KMS-11 (cell line): ENCODE results near the gene THAP8.
"Not testable (repeated sequence)": the region's sequence is repeated elsewhere in the genome, so short reads cannot be mapped to it uniquely, and the experiment has no call there.

Source experiments
- H2AFZ ChIP-seq: fragments of 200-600 bp; sonication (generic); 2 replicates; pipeline ENCODE4 v1.6.1; 2016; ENCODE audit warnings: antibody characterized with exemption, mixed run types, low read depth
- H3K27ac ChIP-seq: fragments of 200-600 bp; sonication (generic); 2 replicates; pipeline ENCODE4 v1.6.1; 2016; ENCODE audit warnings: mild to moderate bottlenecking, mixed run types
- H3K27me3 ChIP-seq: fragments of 200-600 bp; sonication (generic); 2 replicates; pipeline ENCODE4 v1.6.1; 2017; ENCODE audit warnings: mild to moderate bottlenecking, low read depth, mixed run types, moderate library complexity; ENCODE audit not compliant: insufficient read depth
- H3K36me3 ChIP-seq: fragments of 200-600 bp; sonication (generic); 2 replicates; pipeline ENCODE4 v1.6.1; 2017; ENCODE audit warnings: mild to moderate bottlenecking, mixed run types; ENCODE audit not compliant: insufficient read depth
- H3K4me1 ChIP-seq: fragments of 200-600 bp; sonication (generic); 2 replicates; pipeline ENCODE4 v1.6.1; 2016; ENCODE audit warnings: mild to moderate bottlenecking, low read depth, mixed run types; ENCODE audit not compliant: poor library complexity, severe bottlenecking
- H3K4me2 ChIP-seq: fragments of 200-600 bp; sonication (generic); 2 replicates; pipeline ENCODE4 v1.7.0; 2016; ENCODE audit warnings: mild to moderate bottlenecking, mixed run types
- H3K4me3 ChIP-seq: fragments of 200-600 bp; sonication (generic); IDR thresholded peaks from 2 replicates; pipeline ENCODE4 v1.6.1; 2017; ENCODE audit warnings: low read depth, low read length, mixed read lengths; ENCODE audit not compliant: insufficient read depth
- H3K79me2 ChIP-seq: fragments of 200-600 bp; sonication (generic); 2 replicates; pipeline ENCODE4 v1.6.1; 2016; ENCODE audit warnings: low read depth, mixed run types; ENCODE audit not compliant: insufficient read depth
- H3K9ac ChIP-seq: fragments of 200-600 bp; sonication (generic); 2 replicates; pipeline ENCODE4 v1.6.1; 2016; ENCODE audit warnings: mild to moderate bottlenecking, mixed run types
- H4K20me1 ChIP-seq: fragments of 200-600 bp; sonication (generic); 2 replicates; pipeline ENCODE4 v1.6.1; 2016; ENCODE audit warnings: mild to moderate bottlenecking, mixed run types; ENCODE audit not compliant: insufficient read depth
- TF ChIP-seq, protein P1 (sequence below): fragments of 200-600 bp; sonication (generic); conservative IDR thresholded peaks from 2 replicates; pipeline ENCODE4 v1.6.1; 2017; ENCODE audit warnings: low read depth, mild to moderate bottlenecking, antibody characterized with exemption, low read length, moderate library complexity, mixed read lengths

Gene THAP8

DNA sequence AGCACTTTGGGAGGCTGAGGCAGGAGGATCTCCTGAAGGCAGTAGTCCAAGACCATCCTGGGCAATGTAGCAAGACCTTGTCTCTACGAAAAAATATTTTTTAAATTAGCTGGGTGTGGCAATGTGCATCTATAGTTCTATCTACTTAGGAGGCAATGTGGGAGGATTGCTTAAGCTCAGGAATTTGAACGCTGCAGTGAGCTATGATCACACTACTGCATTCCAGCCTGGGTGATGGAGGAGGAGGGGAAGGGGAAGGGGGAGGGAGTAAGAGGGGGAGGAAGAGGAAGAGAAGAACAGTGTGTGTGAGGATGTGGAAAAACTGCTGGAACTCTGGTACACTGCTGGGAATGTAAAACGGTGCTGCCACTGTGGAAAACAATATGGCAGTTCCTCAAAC is 12.3 kb downstream of the THAP8 start:
- Histone ChIP-seq H3K27ac (no peak overlapping the region), H3K4me2 (no peak overlapping the region), H3K36me3 (no peaks in the 10 kb centered on the region), H3K27me3 (no peaks in the 10 kb centered on the region), H3K4me3 (no peak overlapping the region), H3K4me1 (no peaks in the 10 kb centered on the region), H3K9ac (no peak overlapping the region), H4K20me1 (no peaks in the 10 kb centered on the region), H2AFZ (no peak overlapping the region), H3K79me2 (no peaks in the 10 kb centered on the region)
- TF ChIP-seq, protein P1, sequence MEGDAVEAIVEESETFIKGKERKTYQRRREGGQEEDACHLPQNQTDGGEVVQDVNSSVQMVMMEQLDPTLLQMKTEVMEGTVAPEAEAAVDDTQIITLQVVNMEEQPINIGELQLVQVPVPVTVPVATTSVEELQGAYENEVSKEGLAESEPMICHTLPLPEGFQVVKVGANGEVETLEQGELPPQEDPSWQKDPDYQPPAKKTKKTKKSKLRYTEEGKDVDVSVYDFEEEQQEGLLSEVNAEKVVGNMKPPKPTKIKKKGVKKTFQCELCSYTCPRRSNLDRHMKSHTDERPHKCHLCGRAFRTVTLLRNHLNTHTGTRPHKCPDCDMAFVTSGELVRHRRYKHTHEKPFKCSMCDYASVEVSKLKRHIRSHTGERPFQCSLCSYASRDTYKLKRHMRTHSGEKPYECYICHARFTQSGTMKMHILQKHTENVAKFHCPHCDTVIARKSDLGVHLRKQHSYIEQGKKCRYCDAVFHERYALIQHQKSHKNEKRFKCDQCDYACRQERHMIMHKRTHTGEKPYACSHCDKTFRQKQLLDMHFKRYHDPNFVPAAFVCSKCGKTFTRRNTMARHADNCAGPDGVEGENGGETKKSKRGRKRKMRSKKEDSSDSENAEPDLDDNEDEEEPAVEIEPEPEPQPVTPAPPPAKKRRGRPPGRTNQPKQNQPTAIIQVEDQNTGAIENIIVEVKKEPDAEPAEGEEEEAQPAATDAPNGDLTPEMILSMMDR, result no peak

DNA sequence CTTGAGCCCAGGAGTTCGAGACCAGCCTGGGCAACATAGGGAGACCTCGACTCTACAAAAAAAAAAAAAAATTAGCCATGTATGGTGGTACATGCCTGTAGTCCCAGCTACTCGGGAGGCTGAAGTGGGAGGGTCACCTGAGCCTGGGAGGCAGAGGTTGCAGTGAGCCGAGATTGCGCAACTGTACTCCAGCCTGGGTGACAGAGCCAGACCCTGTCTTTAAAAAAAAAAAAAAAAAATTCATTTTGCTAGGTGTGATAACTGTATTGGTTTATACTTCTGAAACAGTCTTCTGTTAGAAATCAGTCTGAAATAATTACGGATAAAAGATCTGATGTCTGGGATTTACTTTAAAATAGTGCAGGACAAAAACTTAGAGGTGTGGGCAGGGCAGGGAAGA is 13.0 kb downstream of the THAP8 start:
- not testable (repeated sequence) for H3K27me3 ChIP-seq, H3K9ac ChIP-seq, H3K36me3 ChIP-seq, H2AFZ ChIP-seq, H4K20me1 ChIP-seq, H3K4me1 ChIP-seq, H3K79me2 ChIP-seq, H3K4me3 ChIP-seq, H3K4me2 ChIP-seq, H3K27ac ChIP-seq

DNA sequence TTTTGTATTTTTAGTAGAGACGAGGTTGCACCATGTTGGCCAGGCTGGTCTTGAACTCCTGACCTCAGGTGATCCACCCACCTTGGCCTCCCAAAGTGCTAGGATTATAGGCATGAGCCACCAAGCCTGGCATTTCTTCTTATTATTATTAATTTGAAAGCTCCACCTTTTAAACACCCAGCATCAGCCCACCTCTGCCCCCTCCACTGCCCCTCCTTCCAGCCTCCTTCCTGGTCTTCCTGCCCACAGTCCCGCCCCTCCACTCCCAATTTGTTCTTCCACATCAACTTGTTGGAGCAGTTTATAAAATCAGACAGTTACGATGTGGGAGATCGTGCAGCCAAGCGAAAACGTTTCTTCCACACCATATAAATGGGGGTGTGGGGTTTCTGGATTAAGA is 13.6 kb downstream of the THAP8 start:
- Histone ChIP-seq H3K27me3 (no peaks in the 10 kb centered on the region), H3K4me1 (no peaks in the 10 kb centered on the region)

DNA sequence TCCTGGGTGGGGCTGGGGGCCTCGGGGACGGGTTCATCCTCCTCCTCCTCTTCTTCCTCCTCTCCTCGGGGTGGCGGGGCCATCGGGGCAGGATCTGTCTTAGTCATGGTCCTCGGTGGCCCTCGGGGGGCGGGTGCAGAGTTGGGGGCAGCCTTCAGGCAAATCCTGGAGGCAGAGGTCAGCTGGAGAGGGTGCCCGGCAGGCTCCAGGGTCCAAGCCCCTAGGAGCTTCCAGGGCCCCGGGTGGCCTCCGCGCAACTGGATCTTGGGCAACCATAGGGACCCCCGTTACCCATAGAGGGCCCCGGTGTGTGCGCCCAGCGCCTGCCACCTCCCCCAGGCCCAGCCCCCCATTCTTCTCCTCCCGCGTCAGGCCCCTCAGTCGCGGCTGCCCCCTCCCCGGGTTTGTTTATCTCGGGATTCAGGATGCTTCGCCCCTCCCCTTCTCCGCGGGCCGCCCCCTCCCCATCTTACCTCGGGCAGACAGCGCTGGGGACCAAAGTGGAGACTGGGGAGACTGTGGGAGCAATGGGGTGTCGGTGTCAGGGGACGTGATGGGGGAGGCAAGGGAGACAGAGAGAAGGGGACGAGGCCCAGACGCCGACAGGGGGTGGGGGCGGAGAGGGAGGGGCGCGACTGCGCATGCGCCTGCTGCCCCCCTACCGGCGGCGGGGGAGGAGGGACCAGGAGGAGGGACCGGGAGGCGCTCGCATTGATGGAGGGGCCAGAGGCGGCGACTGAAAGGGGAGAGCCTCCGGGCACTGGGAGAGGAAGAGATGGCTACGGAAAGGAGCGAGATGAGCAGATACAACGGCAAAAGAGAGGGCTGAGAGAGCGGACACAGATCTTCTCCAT is 21.6 kb downstream of the THAP8 start, which contains the start of gene CLIP3:
TSS of gene CLIP3 (minus strand) at position 623 of the 854 bp plus-strand sequence. CDS start at position 107, 516 bp downstream.
- H3K4me2 ChIP-seq, result no peak within 1 kb of the TSS
- no peaks in the 10 kb centered on the region for H3K79me2 ChIP-seq
- no peak within 1 kb of the TSS for H3K9ac ChIP-seq
- no peaks in the 10 kb centered on the region for H4K20me1 ChIP-seq
- no peak within 1 kb of the TSS for H3K4me3 ChIP-seq
- H3K36me3 ChIP-seq, result no peaks in the 10 kb centered on the region
- H3K27ac ChIP-seq, result no peak within 1 kb of the TSS
- no peak within 1 kb of the TSS for H2AFZ ChIP-seq
- no peaks in the 10 kb centered on the region for H3K4me1 ChIP-seq
- TF ChIP-seq, protein P1, result no peak
- H3K27me3 ChIP-seq, result no peaks in the 10 kb centered on the region

More for the DNA sequence above, 13.6 kb downstream of the THAP8 start:
- Histone ChIP-seq H3K4me3 (no peak overlapping the region), H3K9ac (no peak overlapping the region), H3K36me3 (no peaks in the 10 kb centered on the region), H4K20me1 (no peaks in the 10 kb centered on the region), H3K27ac (no peak overlapping the region), H2AFZ (no peak overlapping the region), H3K4me2 (no peak overlapping the region), H3K79me2 (no peaks in the 10 kb centered on the region)
- TF ChIP-seq, protein P1, result no peak

DNA sequence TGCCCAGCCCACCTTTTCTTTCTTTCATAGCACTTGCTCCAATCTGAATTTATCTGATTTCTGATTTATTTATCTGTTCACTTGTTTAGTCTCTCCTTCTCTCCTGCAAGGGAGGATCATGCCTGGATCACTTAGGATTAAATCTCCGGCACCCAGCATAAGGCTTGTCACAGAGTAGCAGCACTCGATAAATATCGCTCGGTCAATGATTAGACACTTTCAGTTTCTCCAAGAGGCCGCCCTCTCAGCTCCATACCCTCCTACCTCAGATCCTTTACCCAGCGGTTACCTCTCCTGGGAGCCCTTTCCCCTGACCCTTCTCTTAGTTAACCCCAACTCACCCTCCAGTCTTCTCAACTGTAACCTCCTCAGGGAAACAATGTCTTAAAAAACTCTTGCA is 22.8 kb downstream of the THAP8 start:
- no peaks in the 10 kb centered on the region for H3K36me3 ChIP-seq
- no peak overlapping the region for H3K4me2 ChIP-seq
- H3K27ac ChIP-seq, result no peak overlapping the region
- no peak overlapping the region for H3K9ac ChIP-seq
- H3K4me1 ChIP-seq, result no peaks in the 10 kb centered on the region
- H3K27me3 ChIP-seq, result no peaks in the 10 kb centered on the region
- H2AFZ ChIP-seq, result no peak overlapping the region
- no peaks in the 10 kb centered on the region for H3K79me2 ChIP-seq
- TF ChIP-seq, protein P1, result no peak
- H4K20me1 ChIP-seq, result no peaks in the 10 kb centered on the region
- no peak overlapping the region for H3K4me3 ChIP-seq
